ENCODE measurements around the gene PDE8B. TPM values are rescaled to one million over a fixed set of nuclear protein-coding genes. Genes with fewer than 3 reads are reported as not detected.

Gene PDE8B
- total and polyA plus RNA-seq, 9 donors = 2.0 to 4.9 (median 3.2) TPM

DNA sequence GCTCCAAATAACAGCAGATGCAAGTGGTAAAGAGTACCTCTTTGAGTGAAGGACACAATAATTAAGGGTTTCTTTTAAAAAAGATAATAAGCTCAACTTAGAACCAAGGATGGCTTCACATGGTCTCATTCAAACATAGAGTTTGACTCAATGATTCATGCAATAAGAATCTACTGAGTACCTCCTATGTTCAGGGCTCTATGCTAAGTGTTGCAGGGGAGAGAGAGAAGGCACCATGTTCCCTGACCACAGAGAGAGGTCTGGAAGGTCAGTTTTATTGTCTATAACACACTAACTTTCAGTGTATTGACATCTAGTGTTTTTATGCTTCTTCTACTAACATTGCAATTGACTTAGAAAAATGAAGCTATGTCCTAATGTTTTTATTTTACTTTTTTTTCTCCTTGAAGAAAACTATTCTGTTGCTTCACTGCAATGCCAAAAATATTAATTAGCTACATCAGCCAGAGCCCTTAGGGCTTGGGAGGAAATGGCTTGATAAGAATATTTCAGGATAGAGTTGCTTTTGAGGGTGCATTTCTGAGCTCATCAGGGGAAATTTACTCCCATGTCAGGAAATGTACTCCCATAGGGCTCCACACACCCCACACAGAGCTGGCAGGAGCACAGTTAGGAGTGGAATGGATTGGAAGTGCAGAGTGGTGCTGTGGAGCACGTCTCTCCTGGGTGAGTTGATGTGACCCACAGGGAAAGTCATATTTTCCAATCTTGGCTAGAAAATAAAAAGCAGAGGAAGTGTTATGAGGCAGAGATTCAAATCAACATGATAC is 106.6 kb downstream of the PDE8B start:
- no peak for DNase-seq
- Histone ChIP-seq H3K4me1 (ENCODE audit: control insufficient read depth, insufficient read depth, low read length) (no peaks in the 10 kb centered on the region), H3K9me3 (replicated peaks; ENCODE audit: control insufficient read depth, low read depth, low read length) (no peaks in the 10 kb centered on the region), H3K36me3 (ENCODE audit: control insufficient read depth, insufficient read depth, low read length) (no peaks in the 10 kb centered on the region), H3K27ac (ENCODE audit: low read length) (no peak overlapping the region), H3K27me3 (ENCODE audit: control insufficient read depth, insufficient read depth, low read length) (no peaks in the 10 kb centered on the region), H3K4me3 (ENCODE audit: low read length) (no peak overlapping the region)
- WGBS (ENCODE audit: insufficient coverage) = 43% methylated on average over 1 of the region's 1 CpG

DNA sequence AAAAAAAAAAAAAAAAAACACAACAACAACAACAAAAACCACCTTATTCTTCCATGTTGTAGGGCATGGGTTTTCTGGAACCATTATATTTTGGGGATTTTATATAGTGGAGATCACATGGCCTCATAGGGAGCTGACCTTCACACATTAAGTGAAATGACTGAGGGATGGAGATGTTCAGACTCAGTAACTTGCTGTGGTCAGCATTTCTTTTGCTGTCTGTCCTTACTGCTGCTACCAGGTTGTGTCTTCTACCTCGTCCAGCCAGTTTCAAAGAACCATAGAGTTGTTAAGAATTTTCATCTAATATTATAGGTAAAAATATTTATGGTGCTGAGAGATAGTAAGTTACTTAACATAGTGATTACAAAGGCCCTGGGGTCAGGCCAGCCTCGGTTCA is 107.6 kb downstream of the PDE8B start:
- Histone ChIP-seq H3K4me1 (ENCODE audit: control insufficient read depth, insufficient read depth, low read length) (no peaks in the 10 kb centered on the region), H3K27me3 (ENCODE audit: control insufficient read depth, insufficient read depth, low read length) (no peaks in the 10 kb centered on the region), H3K9me3 (replicated peaks; ENCODE audit: control insufficient read depth, low read depth, low read length) (no peaks in the 10 kb centered on the region), H3K36me3 (ENCODE audit: control insufficient read depth, insufficient read depth, low read length) (no peaks in the 10 kb centered on the region), H3K27ac (ENCODE audit: low read length) (no peak overlapping the region), H3K4me3 (ENCODE audit: low read length) (no peak overlapping the region)
- DNase-seq = no peak
- WGBS (ENCODE audit: insufficient coverage) = no CpG with 5 or more reads among the region's 2 CpGs

DNA sequence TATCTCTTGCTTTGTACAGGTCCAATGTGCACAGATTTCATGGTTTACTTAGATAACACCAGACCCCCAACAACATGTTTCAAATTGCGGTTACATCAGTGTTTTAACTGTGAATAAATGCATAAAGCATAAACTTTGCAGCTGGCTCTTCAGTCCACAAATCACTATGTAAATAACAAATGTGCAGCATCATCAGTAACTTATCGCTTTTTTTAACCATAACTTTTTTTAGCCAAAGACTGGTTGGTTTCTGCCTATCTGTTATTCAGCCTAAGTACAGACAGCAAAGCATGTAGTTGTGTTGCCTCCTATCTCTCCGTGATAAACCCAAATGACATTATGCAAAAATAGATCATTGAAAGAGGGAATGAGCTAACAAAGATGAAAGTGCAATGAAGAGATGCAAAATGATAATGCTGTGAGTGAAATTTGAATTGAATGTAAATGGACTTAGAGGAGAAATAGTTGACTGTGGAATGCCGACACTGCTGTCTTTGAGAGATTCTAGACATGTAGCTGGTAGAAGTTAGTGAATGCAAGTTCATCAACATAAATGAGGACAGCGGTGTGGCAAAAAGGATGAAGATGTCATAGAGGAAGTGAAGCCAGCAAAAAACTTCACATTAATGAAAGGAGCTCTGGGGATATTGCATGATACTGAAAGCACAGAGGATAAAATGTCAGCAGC is 108.8 kb downstream of the PDE8B start:
- no peaks in the 10 kb centered on the region for H3K36me3 ChIP-seq (ENCODE audit: control insufficient read depth, insufficient read depth, low read length)
- whole genome bisulfite sequencing (ENCODE audit: insufficient coverage) = 90% methylated on average over 3 of the region's 5 CpGs
- no peaks in the 10 kb centered on the region for H3K9me3 ChIP-seq (replicated peaks; ENCODE audit: control insufficient read depth, low read depth, low read length)
- no peak overlapping the region for H3K4me3 ChIP-seq (ENCODE audit: low read length)
- no peaks in the 10 kb centered on the region for H3K4me1 ChIP-seq (ENCODE audit: control insufficient read depth, insufficient read depth, low read length)
- no peak for DNase-seq
- H3K27me3 ChIP-seq (ENCODE audit: control insufficient read depth, insufficient read depth, low read length) = no peaks in the 10 kb centered on the region
- H3K27ac ChIP-seq (ENCODE audit: low read length) = no peak overlapping the region

DNA sequence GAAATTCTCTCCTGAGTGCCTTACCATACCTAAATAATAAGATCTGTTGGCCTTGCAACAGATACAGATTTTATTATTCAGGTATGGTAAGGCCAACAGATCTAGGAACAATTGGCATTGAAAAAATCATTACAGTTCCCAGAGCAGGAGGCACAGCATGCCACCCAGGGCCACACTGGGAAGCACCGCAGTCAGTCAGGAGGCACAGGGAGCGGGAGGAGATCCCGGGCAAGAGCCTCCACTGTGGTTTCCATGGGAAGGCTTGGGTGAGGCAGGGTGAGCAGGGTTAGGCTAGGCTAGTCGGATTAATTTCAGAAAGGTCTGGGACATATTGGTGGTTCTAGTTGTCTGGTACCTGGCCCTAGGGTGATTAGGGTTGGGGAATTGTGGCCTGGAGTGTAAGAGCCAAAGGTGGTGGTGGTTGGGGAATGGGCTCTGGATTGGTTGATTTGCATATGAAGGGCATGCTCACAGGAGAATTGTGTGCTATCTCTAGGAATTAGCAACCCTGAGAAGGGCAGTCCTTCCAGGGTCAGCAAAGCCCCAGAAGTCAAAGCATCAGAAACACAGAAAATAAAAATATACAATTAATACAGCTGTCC is 111.4 kb downstream of the PDE8B start:
- WGBS (ENCODE audit: insufficient coverage) = 85% methylated on average over 4 of the region's 4 CpGs
- Histone ChIP-seq H3K4me3 (ENCODE audit: low read length) (no peak overlapping the region), H3K9me3 (replicated peaks; ENCODE audit: control insufficient read depth, low read depth, low read length) (no peaks in the 10 kb centered on the region), H3K36me3 (ENCODE audit: control insufficient read depth, insufficient read depth, low read length) (no peaks in the 10 kb centered on the region), H3K4me1 (ENCODE audit: control insufficient read depth, insufficient read depth, low read length) (no peaks in the 10 kb centered on the region), H3K27ac (ENCODE audit: low read length) (no peak overlapping the region), H3K27me3 (ENCODE audit: control insufficient read depth, insufficient read depth, low read length) (no peaks in the 10 kb centered on the region)
- no peak for DNase-seq

DNA sequence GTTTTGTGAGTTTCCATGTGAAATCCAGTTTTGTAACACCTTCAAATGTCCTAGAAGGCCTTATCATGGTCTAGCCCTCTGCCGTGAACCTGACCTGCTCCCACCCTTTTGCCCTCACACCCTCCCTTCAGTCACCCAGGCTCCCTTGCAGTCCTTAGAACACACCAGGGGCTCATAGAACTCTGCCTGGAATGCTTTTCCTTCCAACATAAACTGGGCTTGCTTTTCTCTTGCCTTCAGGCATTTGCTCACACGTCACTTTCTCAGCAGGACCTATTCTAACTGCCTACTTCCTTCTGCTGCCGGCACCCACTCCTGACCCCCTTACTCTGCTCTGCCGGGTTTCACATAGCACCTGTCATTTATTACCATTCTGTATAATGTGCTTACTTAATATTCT is 111.9 kb downstream of the PDE8B start:
- no peak for DNase-seq
- H3K36me3 ChIP-seq (ENCODE audit: control insufficient read depth, insufficient read depth, low read length) = no peaks in the 10 kb centered on the region
- H3K27me3 ChIP-seq (ENCODE audit: control insufficient read depth, insufficient read depth, low read length) = no peaks in the 10 kb centered on the region
- 42% methylated on average over 2 of the region's 4 CpGs for WGBS (ENCODE audit: insufficient coverage)
- H3K9me3 ChIP-seq (replicated peaks; ENCODE audit: control insufficient read depth, low read depth, low read length) = no peaks in the 10 kb centered on the region
- H3K4me3 ChIP-seq (ENCODE audit: low read length) = no peak overlapping the region
- no peaks in the 10 kb centered on the region for H3K4me1 ChIP-seq (ENCODE audit: control insufficient read depth, insufficient read depth, low read length)
- no peak overlapping the region for H3K27ac ChIP-seq (ENCODE audit: low read length)

DNA sequence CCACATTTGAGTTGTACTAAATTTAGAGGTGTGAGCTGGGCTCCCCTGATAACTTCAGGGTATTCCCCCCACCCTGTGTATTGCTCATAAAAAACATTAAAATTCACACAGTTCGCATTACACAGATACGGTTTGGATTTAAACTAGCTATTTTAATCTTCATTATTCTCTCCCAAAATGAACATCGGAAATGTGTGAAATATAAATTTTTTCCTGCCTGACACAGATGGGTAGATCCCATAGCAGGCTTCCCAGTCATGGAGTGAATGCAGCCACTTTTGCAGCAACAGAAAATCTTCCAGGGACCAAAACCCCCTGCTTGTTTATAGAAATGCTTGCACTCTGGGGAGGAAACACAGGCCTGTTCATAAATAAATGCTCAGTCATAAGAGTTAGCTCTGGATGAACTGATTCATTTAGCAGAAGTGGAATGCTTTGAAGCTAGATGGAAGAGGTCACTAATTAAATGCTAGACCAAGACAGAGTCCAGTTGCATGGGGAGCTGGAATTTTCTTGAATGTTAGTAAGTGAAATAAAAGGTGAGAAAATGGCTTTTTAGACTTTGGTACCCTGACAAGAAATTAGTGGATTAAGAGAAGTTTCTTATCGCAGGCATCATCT is 115.6 kb downstream of the PDE8B start:
- no CpG with 5 or more reads among the region's 4 CpGs for WGBS (ENCODE audit: insufficient coverage)
- no peaks in the 10 kb centered on the region for H3K27me3 ChIP-seq (ENCODE audit: control insufficient read depth, insufficient read depth, low read length)
- no peak overlapping the region for H3K27ac ChIP-seq (ENCODE audit: low read length)
- no peaks in the 10 kb centered on the region for H3K4me1 ChIP-seq (ENCODE audit: control insufficient read depth, insufficient read depth, low read length)
- no peaks in the 10 kb centered on the region for H3K9me3 ChIP-seq (replicated peaks; ENCODE audit: control insufficient read depth, low read depth, low read length)
- H3K4me3 ChIP-seq (ENCODE audit: low read length) = no peak overlapping the region
- no peaks in the 10 kb centered on the region for H3K36me3 ChIP-seq (ENCODE audit: control insufficient read depth, insufficient read depth, low read length)
- peak; percentile 14 for DNase-seq

DNA sequence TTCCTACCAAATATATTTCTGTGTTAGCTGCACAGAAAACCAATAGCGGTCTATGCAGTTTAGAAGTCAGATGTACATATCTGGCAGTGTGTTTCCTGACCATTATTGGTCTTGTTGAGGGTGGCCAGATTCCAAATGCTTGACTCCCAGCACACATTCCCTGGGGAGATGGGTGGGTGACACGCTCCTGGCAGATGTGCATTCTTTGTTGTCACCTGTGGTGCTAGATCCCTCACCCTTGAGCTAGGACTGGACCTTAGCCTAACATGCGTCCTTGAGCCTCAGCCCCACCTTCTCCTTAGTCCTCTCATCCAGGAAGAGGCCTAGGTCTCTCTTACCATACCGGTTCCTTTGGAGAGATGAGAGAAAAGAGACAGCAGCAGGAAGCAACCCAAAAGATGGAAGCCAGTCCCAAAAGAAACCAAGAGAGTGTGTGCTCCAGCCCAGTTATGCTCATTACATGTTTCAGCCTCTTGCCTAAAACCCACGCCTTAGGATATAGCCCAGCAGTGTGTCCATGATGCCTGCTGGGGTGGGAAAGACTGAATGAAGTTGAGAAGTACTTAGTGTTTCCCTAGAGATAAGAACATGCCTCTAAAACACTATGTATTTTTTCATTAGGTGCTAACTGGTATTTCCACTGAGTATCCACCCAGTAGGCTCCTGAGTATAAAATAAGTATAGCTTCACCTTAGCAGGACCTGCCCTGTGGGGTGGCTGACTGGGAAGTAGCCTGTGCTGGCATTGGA is 116.7 kb downstream of the PDE8B start:
- no peaks in the 10 kb centered on the region for H3K27me3 ChIP-seq (ENCODE audit: control insufficient read depth, insufficient read depth, low read length)
- no peak overlapping the region for H3K27ac ChIP-seq (ENCODE audit: low read length)
- no peaks in the 10 kb centered on the region for H3K9me3 ChIP-seq (replicated peaks; ENCODE audit: control insufficient read depth, low read depth, low read length)
- no peak overlapping the region for H3K4me3 ChIP-seq (ENCODE audit: low read length)
- no peaks in the 10 kb centered on the region for H3K36me3 ChIP-seq (ENCODE audit: control insufficient read depth, insufficient read depth, low read length)
- DNase-seq = no peak
- no peaks in the 10 kb centered on the region for H3K4me1 ChIP-seq (ENCODE audit: control insufficient read depth, insufficient read depth, low read length)
- no CpG with 5 or more reads among the region's 5 CpGs for WGBS (ENCODE audit: insufficient coverage)

DNA sequence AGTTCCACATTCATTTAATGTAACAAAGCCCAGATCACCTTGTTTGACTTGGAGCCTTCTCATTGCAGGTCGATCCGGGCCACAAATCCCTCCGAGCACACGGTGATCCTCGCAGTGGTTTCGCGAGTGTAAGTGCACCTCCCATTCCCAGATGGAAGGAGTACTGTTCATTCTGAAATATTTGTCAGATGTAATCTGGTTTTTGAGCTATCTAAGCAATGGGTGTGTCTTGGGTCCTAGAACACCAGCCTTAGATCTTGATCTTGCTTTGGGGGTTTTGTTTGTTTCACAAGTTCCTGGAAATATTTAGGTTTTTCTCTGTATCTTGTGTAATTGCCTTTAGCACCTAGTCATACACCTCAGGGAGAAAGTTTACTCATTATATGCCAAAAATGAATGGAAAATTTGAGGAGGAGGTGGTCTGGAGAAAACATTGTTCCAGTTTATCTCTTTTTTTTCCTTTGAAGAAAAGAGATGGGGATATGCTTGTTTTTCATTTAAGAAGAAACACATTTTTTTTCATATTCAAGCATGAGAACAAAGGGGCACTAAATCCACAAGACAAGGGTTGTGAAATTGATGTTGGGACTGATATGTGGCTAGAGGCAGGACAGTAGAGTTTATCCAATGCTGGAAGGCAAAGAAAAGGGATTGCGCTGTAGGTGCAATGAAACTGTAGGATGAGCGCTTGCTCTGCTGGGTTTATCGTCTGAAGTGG is 118.6 kb downstream of the PDE8B start:
- 84% methylated on average over 3 of the region's 10 CpGs for WGBS (ENCODE audit: insufficient coverage)
- Histone ChIP-seq H3K4me1 (ENCODE audit: control insufficient read depth, insufficient read depth, low read length) (no peaks in the 10 kb centered on the region), H3K9me3 (replicated peaks; ENCODE audit: control insufficient read depth, low read depth, low read length) (no peaks in the 10 kb centered on the region), H3K36me3 (ENCODE audit: control insufficient read depth, insufficient read depth, low read length) (no peaks in the 10 kb centered on the region), H3K27me3 (ENCODE audit: control insufficient read depth, insufficient read depth, low read length) (no peaks in the 10 kb centered on the region), H3K4me3 (ENCODE audit: low read length) (no peak overlapping the region), H3K27ac (ENCODE audit: low read length) (no peak overlapping the region)
- no peak for DNase-seq

DNA sequence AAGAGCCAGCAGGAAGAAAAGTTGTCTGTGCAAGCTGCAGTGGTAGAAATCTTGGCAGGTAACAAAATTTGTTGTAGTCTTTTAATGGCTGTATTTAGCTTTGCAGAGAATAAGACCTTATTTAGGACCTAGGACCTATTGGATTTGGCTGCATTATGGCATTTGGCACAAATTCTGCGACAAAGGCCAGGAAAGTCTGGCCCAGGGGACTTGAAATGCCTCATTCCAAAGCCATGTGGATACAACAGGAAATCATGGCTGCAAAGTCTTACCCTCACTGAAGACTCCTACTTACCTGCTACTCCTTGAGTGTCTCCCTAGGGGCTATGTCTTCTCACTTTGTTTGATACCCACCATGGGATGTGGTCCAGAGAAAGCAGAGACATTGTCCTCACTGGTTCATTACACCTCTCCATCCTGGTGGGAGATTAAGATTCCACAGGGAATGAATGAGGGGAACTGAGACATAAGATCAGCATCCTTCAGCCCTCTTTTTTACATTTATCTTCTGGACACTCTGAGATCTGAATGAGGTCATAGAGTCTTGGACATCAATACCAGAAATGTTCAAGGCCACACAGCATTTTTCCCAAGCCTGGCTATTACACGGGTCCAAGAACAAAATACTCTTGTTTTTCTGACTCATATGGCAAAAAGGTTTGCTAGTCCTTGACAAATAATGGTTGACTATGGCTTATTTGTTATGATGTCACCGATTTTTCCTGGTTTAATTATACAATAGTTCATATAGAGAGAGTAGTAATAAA is 119.4 kb downstream of the PDE8B start:
- H3K4me3 ChIP-seq (ENCODE audit: low read length) = no peak overlapping the region
- whole genome bisulfite sequencing (ENCODE audit: insufficient coverage) = 38% methylated on average over 1 of the region's 3 CpGs
- no peaks in the 10 kb centered on the region for H3K36me3 ChIP-seq (ENCODE audit: control insufficient read depth, insufficient read depth, low read length)
- H3K27ac ChIP-seq (ENCODE audit: low read length) = no peak overlapping the region
- H3K9me3 ChIP-seq (replicated peaks; ENCODE audit: control insufficient read depth, low read depth, low read length) = no peaks in the 10 kb centered on the region
- no peaks in the 10 kb centered on the region for H3K4me1 ChIP-seq (ENCODE audit: control insufficient read depth, insufficient read depth, low read length)
- no peak for DNase-seq
- H3K27me3 ChIP-seq (ENCODE audit: control insufficient read depth, insufficient read depth, low read length) = no peaks in the 10 kb centered on the region
